ENCODE results near the gene LGMN. TPM values are rescaled to one million over a fixed set of nuclear protein-coding genes. Genes with fewer than 3 reads are reported as not detected.

Gene LGMN
- total and polyA plus RNA-seq, 2 of the 13 experiments (the other 11 are each of a cell fraction or from before 2014, with no cell fraction given) = 28.9 to 76.4 TPM

DNA sequence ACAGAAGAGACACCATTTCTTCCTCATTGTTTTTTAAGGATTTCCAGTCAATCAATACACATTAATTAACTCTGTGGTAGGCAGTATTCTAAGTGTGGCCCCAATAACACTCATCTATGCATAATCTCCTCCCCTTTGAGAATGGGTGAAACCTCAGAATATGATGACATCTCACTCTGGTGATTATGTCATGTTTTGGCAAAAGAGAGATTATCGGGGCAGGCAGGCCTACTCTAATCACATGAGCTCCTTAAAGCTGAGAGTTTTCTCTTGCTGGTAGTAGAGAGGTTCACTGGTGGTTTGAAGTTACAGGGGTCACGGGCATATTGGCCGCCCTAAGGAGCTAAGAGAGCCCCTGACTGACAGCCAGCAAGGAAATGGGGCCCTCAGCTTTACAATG lies 7.1 kb upstream of the LGMN start:
- BruUV-seq (replicated peaks) = no TSS peak
- 0 out of 5 replicates have a peak, but pooled peaks cover 0 to 7% of the 10 kb centered on the region in 2 experiments for H3K27me3 ChIP-seq (ENCODE audit: control insufficient read depth in 1 of 2, insufficient read depth in 2 of 2, low read length in 2 of 2)
- FAIRE-seq (no peak), ATAC-seq (no peak), DNase-seq (ENCODE audit: low spot score) (no peak)
- ChIA-PET POLR2A (no interaction called here), CTCF (ENCODE audit: low intra/inter-chr PET ratio, low total read pairs) (no interaction called here)
- intact Hi-C loops (cut with micrococcal nuclease; ENCODE audit: unreplicated experiment) (loop anchor here (2.0 kb wide), 1 partner anchor 31 kb away; no protein-coding TSS in a partner anchor), in situ Hi-C loops (cut with HindIII; ENCODE audit: extremely low pct_ligation_motif_present, low pct_unique_long_range_greater_than_20kb) (no loop called here)
- H3K4me1 ChIP-seq (ENCODE audit: insufficient read depth, low read length) = peaks cover 44% of the 10 kb centered on the region
- no peaks in the 10 kb centered on the region for H3K9me3 ChIP-seq (ENCODE audit: low read length)
- TF ChIP-seq MXI1 (IDR thresholded peaks at IDR 0.05; ENCODE audit: borderline replicate concordance, low read depth, low read length) (no peak), ATF7 (IDR thresholded peaks at IDR 0.05) (0 out of 2 replicates have a peak, but pooled peaks have one; percentile 2), ATF7 (CRISPR knock-in tag; IDR thresholded peaks at IDR 0.05) (no peak)
- H3K9ac ChIP-seq (ENCODE audit: insufficient read depth, low read depth, low read length) = no peak overlapping the region
- H3K36me3 ChIP-seq (replicated peaks in 1 of 2; ENCODE audit: control insufficient read depth in 1 of 2, insufficient read depth in 2 of 2, low read length in 2 of 2) = no peaks in the 10 kb centered on the region
- H3K27ac ChIP-seq (ENCODE audit: extremely low read length, insufficient read depth, low read length) = no peak overlapping the region
- H4K20me1 ChIP-seq (ENCODE audit: insufficient read depth, low read length) = no peaks in the 10 kb centered on the region
- no peak overlapping the region for H2AFZ ChIP-seq (ENCODE audit: low read length)
- H3K4me2 ChIP-seq (ENCODE audit: low read depth, low read length) = no peak overlapping the region
- WGBS (ENCODE audit: low lambda C conversion rate) = 38% methylated on average over 3 of the region's 3 CpGs
- H3K79me2 ChIP-seq (ENCODE audit: insufficient read depth, low read length) = no peaks in the 10 kb centered on the region
- H3K4me3 ChIP-seq (replicated peaks in 1 of 3; ENCODE audit: insufficient read depth in 1 of 3, low read depth in 2 of 3, low read length in 3 of 3) = no peak overlapping the region

DNA sequence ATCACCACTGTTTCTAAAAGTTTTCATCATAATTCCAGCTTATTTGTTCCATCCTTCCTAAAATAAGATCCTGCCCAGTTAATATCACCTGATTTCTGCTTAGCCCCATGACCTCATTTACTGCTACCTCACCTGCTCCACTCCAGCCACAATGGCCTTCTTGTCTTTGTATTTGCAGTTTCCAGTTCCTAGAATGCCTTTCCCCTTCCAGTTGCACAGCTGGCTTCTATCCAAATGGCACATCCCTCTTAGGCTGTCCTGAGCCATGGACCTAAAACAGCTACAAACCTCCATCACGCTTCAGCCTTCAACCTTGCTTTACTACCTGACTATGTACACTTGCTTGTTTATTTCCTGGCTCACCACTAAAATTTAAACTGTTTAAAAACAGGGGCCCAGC lies 6.5 kb upstream of the LGMN start:
- in situ Hi-C loops (cut with HindIII; ENCODE audit: extremely low pct_ligation_motif_present, low pct_unique_long_range_greater_than_20kb) (no loop called here), intact Hi-C loops (cut with micrococcal nuclease; ENCODE audit: unreplicated experiment) (loop anchor here (2.0 kb wide), 1 partner anchor 30 kb away; no protein-coding TSS in a partner anchor)
- no peak overlapping the region for H3K4me2 ChIP-seq (ENCODE audit: low read depth, low read length)
- BruUV-seq (replicated peaks) = no TSS peak
- H4K20me1 ChIP-seq (ENCODE audit: insufficient read depth, low read length) = no peaks in the 10 kb centered on the region
- no peaks in the 10 kb centered on the region for H3K79me2 ChIP-seq (ENCODE audit: insufficient read depth, low read length)
- 0% methylated on average over 1 of the region's 1 CpG for WGBS (ENCODE audit: low lambda C conversion rate)
- DNase-seq (ENCODE audit: low spot score) (peak; percentile 71), FAIRE-seq (no peak), ATAC-seq (no peak; the same call in 2 of the 3 replicates)
- ChIA-PET CTCF (ENCODE audit: low intra/inter-chr PET ratio, low total read pairs) (no interaction called here), POLR2A (no interaction called here)
- H2AFZ ChIP-seq (ENCODE audit: low read length) = no peak overlapping the region
- H3K27me3 ChIP-seq (ENCODE audit: control insufficient read depth in 1 of 2, insufficient read depth in 2 of 2, low read length in 2 of 2) = 0 out of 5 replicates have a peak, but pooled peaks cover 0 to 4% of the 10 kb centered on the region in 2 experiments
- H3K9me3 ChIP-seq (ENCODE audit: low read length) = no peaks in the 10 kb centered on the region
- no peak overlapping the region for H3K4me3 ChIP-seq (replicated peaks in 1 of 3; ENCODE audit: insufficient read depth in 1 of 3, low read depth in 2 of 3, low read length in 3 of 3)
- peaks cover 40% of the 10 kb centered on the region for H3K4me1 ChIP-seq (ENCODE audit: insufficient read depth, low read length)
- H3K27ac ChIP-seq (ENCODE audit: extremely low read length, insufficient read depth, low read length) = no peak overlapping the region
- no peaks in the 10 kb centered on the region for H3K36me3 ChIP-seq (replicated peaks in 1 of 2; ENCODE audit: control insufficient read depth in 1 of 2, insufficient read depth in 2 of 2, low read length in 2 of 2)
- no peak overlapping the region for H3K9ac ChIP-seq (ENCODE audit: insufficient read depth, low read depth, low read length)
- TF ChIP-seq, protein P1, sequence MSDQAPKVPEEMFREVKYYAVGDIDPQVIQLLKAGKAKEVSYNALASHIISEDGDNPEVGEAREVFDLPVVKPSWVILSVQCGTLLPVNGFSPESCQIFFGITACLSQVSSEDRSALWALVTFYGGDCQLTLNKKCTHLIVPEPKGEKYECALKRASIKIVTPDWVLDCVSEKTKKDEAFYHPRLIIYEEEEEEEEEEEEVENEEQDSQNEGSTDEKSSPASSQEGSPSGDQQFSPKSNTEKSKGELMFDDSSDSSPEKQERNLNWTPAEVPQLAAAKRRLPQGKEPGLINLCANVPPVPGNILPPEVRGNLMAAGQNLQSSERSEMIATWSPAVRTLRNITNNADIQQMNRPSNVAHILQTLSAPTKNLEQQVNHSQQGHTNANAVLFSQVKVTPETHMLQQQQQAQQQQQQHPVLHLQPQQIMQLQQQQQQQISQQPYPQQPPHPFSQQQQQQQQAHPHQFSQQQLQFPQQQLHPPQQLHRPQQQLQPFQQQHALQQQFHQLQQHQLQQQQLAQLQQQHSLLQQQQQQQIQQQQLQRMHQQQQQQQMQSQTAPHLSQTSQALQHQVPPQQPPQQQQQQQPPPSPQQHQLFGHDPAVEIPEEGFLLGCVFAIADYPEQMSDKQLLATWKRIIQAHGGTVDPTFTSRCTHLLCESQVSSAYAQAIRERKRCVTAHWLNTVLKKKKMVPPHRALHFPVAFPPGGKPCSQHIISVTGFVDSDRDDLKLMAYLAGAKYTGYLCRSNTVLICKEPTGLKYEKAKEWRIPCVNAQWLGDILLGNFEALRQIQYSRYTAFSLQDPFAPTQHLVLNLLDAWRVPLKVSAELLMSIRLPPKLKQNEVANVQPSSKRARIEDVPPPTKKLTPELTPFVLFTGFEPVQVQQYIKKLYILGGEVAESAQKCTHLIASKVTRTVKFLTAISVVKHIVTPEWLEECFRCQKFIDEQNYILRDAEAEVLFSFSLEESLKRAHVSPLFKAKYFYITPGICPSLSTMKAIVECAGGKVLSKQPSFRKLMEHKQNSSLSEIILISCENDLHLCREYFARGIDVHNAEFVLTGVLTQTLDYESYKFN (CRISPR knock-in tag; conservative IDR thresholded peaks at IDR 0.05) = 0 out of 2 replicates have a peak, but pooled peaks have one; percentile 17
- TF ChIP-seq ETV6 (CRISPR knock-in tag; conservative IDR thresholded peaks at IDR 0.05) (no peak), NR2F6 (IDR thresholded peaks at IDR 0.05) (no peak), NR2F6 (CRISPR knock-in tag; IDR thresholded peaks at IDR 0.05) (0 out of 2 replicates have a peak, but pooled peaks have one; percentile 17), SOX13 (IDR thresholded peaks at IDR 0.05) (no peak), SOX13 (CRISPR knock-in tag; conservative IDR thresholded peaks at IDR 0.05 in 1 of 2, IDR thresholded peaks at IDR 0.05 in 1 of 2) (peak in 1 of 2 experiments; percentile 53; a peak in 1 of 4 replicates), SRSF4 (IDR thresholded peaks at IDR 0.05; ENCODE audit: low read depth, low read length, poor library complexity, severe bottlenecking) (no peak), BCL6 (CRISPR knock-in tag; IDR thresholded peaks at IDR 0.05) (peak; percentile 98), RXRB (CRISPR knock-in tag; IDR thresholded peaks at IDR 0.05; ENCODE audit: borderline replicate concordance) (0 out of 2 replicates have a peak, but pooled peaks have one; percentile 42), LCORL (IDR thresholded peaks at IDR 0.05) (no peak), LCORL (CRISPR knock-in tag; IDR thresholded peaks at IDR 0.05) (0 out of 2 replicates have a peak, but pooled peaks have one; percentile 38), FOXA3 (CRISPR knock-in tag; IDR thresholded peaks at IDR 0.05) (peak; percentile 25; the same call in 1 of the 2 replicates), IRX3 (CRISPR knock-in tag; IDR thresholded peaks at IDR 0.05; ENCODE audit: borderline replicate concordance, low read depth) (no peak), YEATS2 (CRISPR knock-in tag; IDR thresholded peaks at IDR 0.05; ENCODE audit: borderline replicate concordance) (no peak)
